Measurements from ENCODE around the gene CHAF1A. TPM values are rescaled to one million over a fixed set of nuclear protein-coding genes. Genes with fewer than 3 reads are reported as not detected.

Gene CHAF1A
- total RNA-seq, 2 donors from 2014 or later = 2.6 to 5.0 TPM

GRCh38 chr19:4357921-4358326 is 44.5 kb upstream of the CHAF1A start:
- H3K27me3 ChIP-seq = no peaks in the 10 kb centered on the region
- no peak for TF ChIP-seq CTCF (IDR thresholded peaks at IDR 0.05)
- no peak overlapping the region for H3K4me3 ChIP-seq
- no peaks in the 10 kb centered on the region for H3K4me1 ChIP-seq
- H3K27ac ChIP-seq = no peak overlapping the region
- DNase-seq (ENCODE audit: low spot score) = no peak
- no peaks in the 10 kb centered on the region for H3K9me3 ChIP-seq
- peaks cover 42% of the 10 kb centered on the region for H3K36me3 ChIP-seq

GRCh38 chr19:4358709-4359626 is 43.5 kb upstream of the CHAF1A start:
- H3K27me3 ChIP-seq = no peaks in the 10 kb centered on the region
- TF ChIP-seq CTCF (IDR thresholded peaks at IDR 0.05) = no peak
- no peak overlapping the region for H3K4me3 ChIP-seq
- no peak overlapping the region for H3K27ac ChIP-seq
- no peaks in the 10 kb centered on the region for H3K4me1 ChIP-seq
- peaks cover 52% of the 10 kb centered on the region for H3K36me3 ChIP-seq
- DNase-seq (ENCODE audit: low spot score) = no peak
- H3K9me3 ChIP-seq = no peaks in the 10 kb centered on the region

- Histone ChIP-seq H3K4me1 (no peaks in the 10 kb centered on the region), H3K27ac (no peak overlapping the region), H3K9me3 (no peaks in the 10 kb centered on the region), H3K36me3 (peaks cover 58% of the 10 kb centered on the region), H3K27me3 (no peaks in the 10 kb centered on the region), H3K4me3 (no peak overlapping the region)
- TF ChIP-seq CTCF (IDR thresholded peaks at IDR 0.05) = no peak
- DNase-seq (ENCODE audit: low spot score) = no peak
Measured at GRCh38 chr19:4359627-4360000, 42.8 kb upstream of the CHAF1A start.

- Histone ChIP-seq H3K9me3 (no peaks in the 10 kb centered on the region), H3K36me3 (peaks cover 63% of the 10 kb centered on the region), H3K27ac (no peak overlapping the region), H3K4me1 (no peaks in the 10 kb centered on the region), H3K4me3 (no peak overlapping the region), H3K27me3 (no peaks in the 10 kb centered on the region)
- TF ChIP-seq CTCF (IDR thresholded peaks at IDR 0.05) = no peak
- DNase-seq (ENCODE audit: low spot score) = no peak
Measured at GRCh38 chr19:4360081-4360569, 42.3 kb upstream of the CHAF1A start.

GRCh38 chr19:4360641-4361151 is 41.7 kb upstream of the CHAF1A start:
- Histone ChIP-seq H3K27ac (no peak overlapping the region), H3K27me3 (no peaks in the 10 kb centered on the region), H3K9me3 (no peaks in the 10 kb centered on the region), H3K36me3 (peaks cover 68% of the 10 kb centered on the region), H3K4me3 (no peak overlapping the region), H3K4me1 (no peaks in the 10 kb centered on the region)
- DNase-seq (ENCODE audit: low spot score) = no peak
- no peak for TF ChIP-seq CTCF (IDR thresholded peaks at IDR 0.05)
